HAP-1 (cell line): ENCODE results near the gene RUNX2.

Experiments used
- DNase-seq, 2 experiments: peaks; one replicate each; pipeline ENCODE4 v3.0.0-alpha.2; 2016 to 2020; ENCODE audit warnings: low spot score in 2 of 2
- H3K27me3 ChIP-seq: fragments of 250-450 bp; sonication (Bioruptor Pico); 2 replicates; pipeline ENCODE4 v1.5.1; 2020; ENCODE audit warnings: low read depth, mild to moderate bottlenecking, moderate library complexity
- H3K36me3 ChIP-seq: fragments of 250-450 bp; sonication (Bioruptor Pico); replicated peaks from 2 replicates; pipeline ENCODE4 v1.5.1; 2020; ENCODE audit warnings: mild to moderate bottlenecking
- H3K4me1 ChIP-seq: fragments of 250-450 bp; sonication (Bioruptor Pico); 2 replicates; pipeline ENCODE4 v1.5.1; 2020; ENCODE audit warnings: mild to moderate bottlenecking
- H3K4me3 ChIP-seq: fragments of 250-450 bp; sonication (Bioruptor Pico); 2 replicates; pipeline ENCODE4 v1.5.1; 2020; ENCODE audit warnings: mild to moderate bottlenecking, moderate library complexity
- H3K9me3 ChIP-seq: fragments of 250-450 bp; sonication (Bioruptor Pico); 2 replicates; pipeline ENCODE4 v1.5.1; 2020; ENCODE audit warnings: mild to moderate bottlenecking, moderate library complexity
- in situ Hi-C: fragments of 300-500 bp; cut with MboI; formaldehyde crosslinking; loops from 3 replicates; pipeline ENCODE4 v1.14.3; 2020; ENCODE audit warnings: low sequenced_read_pairs, inconsistent platforms, mixed read lengths

Gene RUNX2

GRCh38 chr6:45637056-45637455 is 308.9 kb downstream of the RUNX2 start:
- in situ Hi-C loops: no loop called here
- H3K9me3 ChIP-seq: no peaks in the 10 kb centered on the region

GRCh38 chr6:45637611-45638257 is 309.6 kb downstream of the RUNX2 start:
- in situ Hi-C loops: no loop called here
- no peak for DNase-seq
- Histone ChIP-seq H3K4me3 (no peak overlapping the region), H3K4me1 (no peaks in the 10 kb centered on the region), H3K36me3 (no peaks in the 10 kb centered on the region), H3K27me3 (no peaks in the 10 kb centered on the region), H3K9me3 (no peaks in the 10 kb centered on the region)

More at GRCh38 chr6:45637056-45637455, 308.9 kb downstream of the RUNX2 start:
- Histone ChIP-seq H3K27me3 (no peaks in the 10 kb centered on the region), H3K4me1 (no peaks in the 10 kb centered on the region), H3K36me3 (no peaks in the 10 kb centered on the region), H3K4me3 (no peak overlapping the region)
- no peak for DNase-seq

GRCh38 chr6:45640081-45640491 is 312.0 kb downstream of the RUNX2 start:
- no peaks in the 10 kb centered on the region for H3K9me3 ChIP-seq
- H3K4me1 ChIP-seq: no peaks in the 10 kb centered on the region
- H3K36me3 ChIP-seq: no peaks in the 10 kb centered on the region
- DNase-seq: no peak
- H3K27me3 ChIP-seq: no peaks in the 10 kb centered on the region
- in situ Hi-C loops: no loop called here
- H3K4me3 ChIP-seq: no peak overlapping the region

- no peak overlapping the region for H3K4me3 ChIP-seq
- no peaks in the 10 kb centered on the region for H3K9me3 ChIP-seq
- in situ Hi-C loops: no loop called here
- H3K27me3 ChIP-seq: no peaks in the 10 kb centered on the region
- DNase-seq: no peak
- no peaks in the 10 kb centered on the region for H3K4me1 ChIP-seq
- H3K36me3 ChIP-seq: no peaks in the 10 kb centered on the region
Observed at GRCh38 chr6:45640811-45641210, 312.7 kb downstream of the RUNX2 start.

- in situ Hi-C loops: no loop called here
- Histone ChIP-seq H3K4me3 (no peak overlapping the region), H3K27me3 (no peaks in the 10 kb centered on the region), H3K4me1 (no peaks in the 10 kb centered on the region), H3K9me3 (no peaks in the 10 kb centered on the region), H3K36me3 (no peaks in the 10 kb centered on the region)
- no peak for DNase-seq
Observed at GRCh38 chr6:45642331-45643125, 314.4 kb downstream of the RUNX2 start.

- H3K4me1 ChIP-seq: no peaks in the 10 kb centered on the region
- DNase-seq: no peak
- no peaks in the 10 kb centered on the region for H3K27me3 ChIP-seq
- in situ Hi-C loops: no loop called here
- H3K4me3 ChIP-seq: no peak overlapping the region
- H3K9me3 ChIP-seq: no peaks in the 10 kb centered on the region
- H3K36me3 ChIP-seq: no peaks in the 10 kb centered on the region
Observed at GRCh38 chr6:45643126-45643525, 315.0 kb downstream of the RUNX2 start.

- Histone ChIP-seq H3K36me3 (no peaks in the 10 kb centered on the region), H3K4me3 (no peak overlapping the region), H3K27me3 (no peaks in the 10 kb centered on the region), H3K4me1 (no peaks in the 10 kb centered on the region), H3K9me3 (no peaks in the 10 kb centered on the region)
- in situ Hi-C loops: no loop called here
- no peak for DNase-seq
Observed at GRCh38 chr6:45644720-45645119, 316.6 kb downstream of the RUNX2 start.

- in situ Hi-C loops: no loop called here
- H3K27me3 ChIP-seq: no peaks in the 10 kb centered on the region
- H3K4me1 ChIP-seq: no peaks in the 10 kb centered on the region
- H3K9me3 ChIP-seq: no peaks in the 10 kb centered on the region
- no peaks in the 10 kb centered on the region for H3K36me3 ChIP-seq
- DNase-seq: no peak
- no peak overlapping the region for H3K4me3 ChIP-seq
Observed at GRCh38 chr6:45645302-45645701, 317.2 kb downstream of the RUNX2 start.

- Histone ChIP-seq H3K4me3 (no peak overlapping the region), H3K4me1 (no peaks in the 10 kb centered on the region), H3K27me3 (no peaks in the 10 kb centered on the region), H3K9me3 (no peaks in the 10 kb centered on the region), H3K36me3 (no peaks in the 10 kb centered on the region)
- DNase-seq: no peak
- in situ Hi-C loops: no loop called here
Observed at GRCh38 chr6:45647341-45648261, 319.5 kb downstream of the RUNX2 start.

- Histone ChIP-seq H3K9me3 (no peaks in the 10 kb centered on the region), H3K4me1 (no peaks in the 10 kb centered on the region), H3K27me3 (no peaks in the 10 kb centered on the region), H3K4me3 (no peak overlapping the region), H3K36me3 (no peaks in the 10 kb centered on the region)
- in situ Hi-C loops: no loop called here
- DNase-seq: no peak
Observed at GRCh38 chr6:45648262-45648620, 320.1 kb downstream of the RUNX2 start.

- no peaks in the 10 kb centered on the region for H3K27me3 ChIP-seq
- no peaks in the 10 kb centered on the region for H3K36me3 ChIP-seq
- no peaks in the 10 kb centered on the region for H3K4me1 ChIP-seq
- no peak for DNase-seq
- no peak overlapping the region for H3K4me3 ChIP-seq
- H3K9me3 ChIP-seq: no peaks in the 10 kb centered on the region
- in situ Hi-C loops: no loop called here
Observed at GRCh38 chr6:45650524-45651135, 322.5 kb downstream of the RUNX2 start.

GRCh38 chr6:45651301-45651700 is 323.2 kb downstream of the RUNX2 start:
- Histone ChIP-seq H3K9me3 (no peaks in the 10 kb centered on the region), H3K36me3 (no peaks in the 10 kb centered on the region), H3K27me3 (no peaks in the 10 kb centered on the region), H3K4me1 (no peaks in the 10 kb centered on the region), H3K4me3 (no peak overlapping the region)
- DNase-seq: no peak
- in situ Hi-C loops: no loop called here

- no peaks in the 10 kb centered on the region for H3K9me3 ChIP-seq
- in situ Hi-C loops: no loop called here
- H3K27me3 ChIP-seq: no peaks in the 10 kb centered on the region
- DNase-seq: no peak
- H3K4me1 ChIP-seq: no peaks in the 10 kb centered on the region
- H3K4me3 ChIP-seq: no peak overlapping the region
- no peaks in the 10 kb centered on the region for H3K36me3 ChIP-seq
Observed at GRCh38 chr6:45652416-45652815, 324.3 kb downstream of the RUNX2 start.
